Measurements from ENCODE around the gene CFAP58.

CFAP58 gene

DNA sequence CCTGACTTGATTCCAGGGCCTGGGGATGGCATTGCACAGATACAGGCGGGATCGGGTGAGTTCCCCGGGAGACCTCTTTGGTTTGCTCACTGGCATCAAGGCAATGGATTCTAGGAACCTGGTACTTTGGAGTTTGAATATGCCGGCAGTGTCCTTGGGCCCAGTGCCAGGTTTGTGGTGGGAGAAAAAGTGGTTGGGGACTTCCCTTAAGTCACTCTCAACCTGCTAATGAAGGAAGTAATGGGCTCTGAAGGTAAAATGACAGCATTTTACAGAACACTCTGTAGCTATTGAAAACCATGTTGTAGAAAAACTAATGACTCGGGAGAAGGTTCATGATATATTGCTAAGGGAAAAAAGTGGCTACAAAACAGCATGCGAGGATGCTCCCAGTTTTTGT is 129.9 kb downstream of the CFAP58 start:
- DNase-seq (ENCODE audit: low spot score), result no peak

DNA sequence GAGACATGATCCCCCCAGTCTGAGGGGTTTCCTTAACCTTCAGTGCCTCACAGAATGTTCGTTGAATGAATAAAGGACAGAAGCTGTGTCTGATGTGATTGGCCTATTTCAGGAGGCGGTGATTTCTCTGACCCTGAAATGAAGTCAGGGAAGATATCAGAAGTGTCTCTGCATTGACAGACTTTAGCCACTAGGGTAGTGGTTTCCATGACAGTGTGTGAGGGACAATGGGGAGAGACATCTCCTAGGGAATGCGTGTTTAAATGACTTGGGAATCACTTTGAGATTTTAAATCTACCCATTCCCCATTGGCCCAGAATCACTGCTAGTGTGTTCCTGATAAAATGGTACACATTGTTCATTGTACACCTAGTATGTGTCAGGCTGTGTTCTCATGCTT is 132.0 kb downstream of the CFAP58 start:
- no peak for DNase-seq (ENCODE audit: low spot score)

DNA sequence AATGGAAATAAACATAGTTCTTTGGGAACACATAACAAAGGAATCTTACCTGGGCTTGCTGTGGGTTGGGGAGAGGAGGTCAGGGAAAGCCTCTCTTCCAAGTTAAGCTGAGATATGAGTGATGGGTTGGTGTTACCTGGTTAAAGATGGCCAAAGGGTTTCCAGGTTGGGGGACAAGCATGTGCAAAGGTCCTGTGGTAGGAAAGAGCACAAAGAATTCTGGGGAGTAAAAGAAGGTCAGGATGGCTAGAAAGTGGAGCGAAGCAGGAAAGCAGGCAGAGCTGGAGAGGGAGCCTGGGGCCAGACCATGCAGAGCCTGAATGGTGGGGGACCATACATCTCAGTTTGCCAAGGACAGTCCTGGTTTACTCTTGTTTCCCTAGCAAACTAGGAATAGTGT is 133.2 kb downstream of the CFAP58 start:
- no peak for DNase-seq (ENCODE audit: low spot score)

DNA sequence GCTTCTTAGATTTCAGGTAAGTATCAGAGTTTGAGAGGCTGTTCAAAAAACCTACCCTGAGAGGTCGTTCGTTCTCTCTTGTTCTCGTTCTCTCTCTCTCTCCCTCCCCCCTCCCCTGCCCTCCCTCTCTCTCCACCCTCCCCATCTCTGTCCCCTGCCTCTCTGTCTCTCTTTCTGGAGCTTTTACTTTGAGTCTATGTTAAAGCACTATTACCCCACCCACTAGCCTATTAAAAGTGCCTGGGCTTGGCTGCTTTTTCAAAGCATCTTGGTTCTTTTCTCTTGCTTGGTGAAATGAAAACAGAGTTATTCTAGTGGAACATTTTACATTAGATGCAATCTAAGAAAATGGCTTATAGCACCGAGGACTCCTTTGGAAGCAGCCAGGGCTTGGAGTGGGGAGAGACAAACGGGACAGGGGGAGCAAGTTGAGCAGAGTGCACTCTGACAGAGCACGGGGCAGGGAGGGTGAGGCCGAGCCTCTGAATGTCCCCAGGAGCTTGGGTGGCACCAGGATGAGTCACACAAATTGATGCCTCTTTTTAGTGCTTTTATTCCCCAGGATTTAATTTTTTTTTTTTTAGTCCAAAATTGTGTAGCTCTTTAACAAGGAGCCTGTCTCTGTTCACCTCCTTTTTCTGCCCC is 134.3 kb downstream of the CFAP58 start:
- no peak for DNase-seq (ENCODE audit: low spot score)

DNA sequence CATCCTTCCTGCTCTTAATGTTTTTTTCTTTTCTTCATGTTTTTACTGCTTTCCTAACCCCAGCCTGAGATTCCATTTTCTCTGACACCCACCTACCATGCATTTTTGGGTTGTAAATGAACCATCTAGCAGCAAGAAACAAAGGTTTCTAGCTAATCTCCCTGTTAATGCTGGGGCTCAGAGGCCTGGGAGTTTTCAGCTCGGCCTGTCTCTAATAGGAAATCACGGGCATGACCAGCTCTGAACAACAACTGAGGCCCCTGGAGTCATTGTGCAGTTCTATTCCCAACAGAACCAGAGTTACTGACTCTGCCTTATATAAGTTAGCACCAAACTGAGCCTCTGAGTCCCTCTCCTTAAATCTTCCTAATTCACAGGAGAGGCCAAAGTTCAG is 134.8 kb downstream of the CFAP58 start:
- DNase-seq (ENCODE audit: low spot score), result no peak

DNA sequence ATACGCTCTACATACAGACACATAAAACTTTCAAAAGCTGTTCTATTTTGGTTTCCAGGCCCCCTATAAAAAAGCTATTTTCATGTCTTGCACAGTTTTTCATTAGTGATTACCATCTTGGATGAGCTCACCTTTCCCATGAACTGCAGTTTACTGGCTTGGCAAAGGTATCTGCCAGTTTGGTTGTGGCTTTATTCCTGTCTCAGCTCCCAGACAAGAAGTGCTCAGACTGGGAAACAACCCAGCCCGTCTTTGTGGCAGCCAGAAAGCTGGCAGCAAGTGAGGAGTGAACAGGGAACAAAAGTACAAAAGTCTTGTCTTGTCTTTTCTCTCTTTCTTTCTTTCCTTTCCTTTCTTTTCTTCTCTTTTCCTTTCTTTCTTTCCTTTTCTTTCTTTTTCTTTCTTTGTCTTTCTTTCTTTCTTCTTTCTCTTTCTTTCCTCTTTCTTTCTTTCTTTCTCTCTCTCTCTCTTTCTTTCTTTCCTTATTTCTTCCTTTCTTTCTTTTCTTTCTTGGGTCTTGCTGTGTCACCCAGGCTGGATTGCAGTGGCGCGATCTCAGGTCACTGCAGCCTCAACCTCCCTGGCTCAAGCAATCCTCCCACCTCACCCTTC is 138.8 kb downstream of the CFAP58 start:
- no peak for DNase-seq (ENCODE audit: low spot score)

DNA sequence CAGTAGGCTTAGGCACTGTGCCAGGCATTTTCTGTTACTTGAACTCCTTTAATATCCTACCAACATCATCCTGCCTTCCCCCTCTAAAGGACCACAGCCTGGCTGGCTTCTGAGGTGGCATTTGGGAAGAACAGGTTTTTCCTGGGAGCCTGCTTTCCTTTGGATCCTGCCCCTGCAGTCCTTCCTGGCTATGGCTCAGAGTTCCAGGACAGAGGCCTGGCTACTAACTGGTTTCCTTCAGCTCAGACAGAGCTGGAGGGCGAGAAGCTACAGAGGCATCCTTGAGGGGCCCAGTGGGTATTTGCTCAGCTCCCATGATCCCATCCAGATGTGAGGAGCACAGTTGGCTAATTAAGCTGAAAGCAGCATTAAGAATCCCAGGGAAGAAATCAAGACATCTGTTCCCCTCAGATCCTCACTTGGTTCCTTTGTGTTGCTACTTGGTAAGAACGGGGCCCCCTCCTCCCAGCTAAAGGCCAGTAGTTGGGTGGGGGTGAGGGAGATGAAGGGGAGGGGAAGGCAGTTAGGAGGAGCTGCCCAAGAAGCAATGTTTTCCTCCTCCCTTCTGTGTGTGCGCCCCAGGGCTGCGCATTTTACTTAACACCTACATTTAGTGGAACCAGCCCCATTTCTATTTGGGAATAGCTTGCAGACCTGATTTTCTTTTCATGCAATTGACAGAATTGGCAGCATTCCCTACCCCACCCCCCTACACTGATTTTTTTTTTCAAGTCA is 144.9 kb downstream of the CFAP58 start:
- DNase-seq (ENCODE audit: low spot score), result no peak

DNA sequence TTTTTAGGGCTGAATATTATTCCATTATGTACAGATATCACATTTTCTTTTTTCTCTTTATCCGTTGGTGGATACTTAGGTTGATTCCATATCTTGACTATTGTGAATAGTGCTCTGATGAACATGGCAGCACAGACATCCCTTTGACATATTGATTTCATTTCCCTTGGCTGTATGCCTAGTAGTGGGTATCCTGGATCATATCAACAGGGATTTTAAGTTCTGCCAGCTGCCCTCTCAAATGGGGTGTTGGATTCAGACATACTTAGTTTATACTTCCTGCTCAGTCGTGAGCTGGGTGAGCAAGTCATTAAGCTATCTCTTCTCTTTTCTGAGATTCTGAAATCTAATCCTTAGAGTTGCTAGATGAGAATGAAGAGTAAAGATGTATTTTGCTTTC is 147.8 kb downstream of the CFAP58 start:
- no peak for DNase-seq (ENCODE audit: low spot score)

DNA sequence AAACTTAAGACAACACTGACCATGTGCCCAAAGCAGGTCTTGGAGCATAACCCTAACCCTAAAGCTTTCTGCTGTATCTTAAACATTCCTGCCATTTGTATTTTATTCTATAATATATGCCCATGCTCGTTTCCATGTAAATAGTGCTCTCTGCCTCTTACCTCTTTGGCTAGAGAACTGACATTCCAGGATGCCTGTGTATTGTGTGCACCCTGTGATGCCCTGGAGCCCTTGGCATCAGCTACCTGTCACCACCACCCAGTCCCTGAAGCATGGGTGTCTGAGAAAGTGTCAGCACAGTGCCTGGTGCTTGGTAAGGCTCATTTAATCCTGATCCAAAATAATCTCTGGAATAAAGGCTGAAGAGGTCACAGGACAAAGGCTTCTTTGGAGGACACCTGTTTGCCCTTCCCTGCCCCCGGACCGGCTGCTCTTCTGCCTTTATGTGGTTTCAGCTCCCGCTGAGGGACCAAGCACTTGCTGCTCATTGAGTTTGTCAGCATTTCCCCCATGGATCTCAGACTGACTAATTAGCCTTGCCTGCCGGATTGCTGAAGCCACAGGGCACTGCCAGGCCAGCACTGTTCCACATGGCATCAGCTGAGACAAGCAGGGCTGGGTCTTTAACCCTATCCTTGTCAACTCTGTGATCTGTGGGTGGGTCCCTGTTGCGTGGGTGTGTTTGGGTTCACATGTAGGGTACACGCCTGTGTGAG is 148.4 kb downstream of the CFAP58 start:
- DNase-seq (ENCODE audit: low spot score), result no peak

DNA sequence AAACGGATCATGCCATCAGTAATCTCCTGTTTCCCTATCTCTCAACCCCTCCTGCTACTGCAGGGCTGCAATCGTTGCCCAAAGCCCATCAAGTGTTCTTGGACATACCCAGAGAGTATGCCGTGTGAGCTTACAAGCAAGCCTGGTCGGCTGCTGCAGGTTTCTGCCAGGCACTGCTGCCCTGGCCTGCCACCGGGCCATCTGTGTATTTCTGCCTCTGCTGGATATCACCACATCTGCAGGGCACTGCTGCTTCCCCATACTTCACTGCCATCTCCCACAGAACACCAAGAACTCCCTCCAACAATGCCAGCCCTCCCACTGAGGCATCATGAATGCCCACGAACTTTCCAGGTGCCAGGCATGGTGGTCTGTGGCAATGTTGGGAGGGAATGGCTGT is 149.3 kb downstream of the CFAP58 start:
- no peak for DNase-seq (ENCODE audit: low spot score)

Measured in CD4-positive, alpha-beta T cell treated with Interleukin-2 at 100 ng/mL for 4 hours (primary cell).